ENCODE measurements around the gene LCNL1.

- TF ChIP-seq POLR2A (IDR thresholded peaks at IDR 0.05), result no peak
- TF ChIP-seq CTCF (IDR thresholded peaks at IDR 0.05), result no peak
- no peak for TF ChIP-seq POLR2AphosphoS5 (IDR thresholded peaks at IDR 0.05; ENCODE audit: insufficient read depth in 1 of 2, low read depth in 1 of 2)
Observed at GRCh38 chr9:136957461-136957860, 25.3 kb upstream of the LCNL1 start.

All from vagina (tissue), 2 donors.